K562 (cell line): ENCODE measurements around the gene COQ8A. TPM values are rescaled to one million over a fixed set of nuclear protein-coding genes. Genes with fewer than 3 reads are reported as not detected.

Experiments
- ATAC-seq: fragments of 200-7000 bp; cut with Tn5 transposase; 3 replicates; pipeline ENCODE4 v1.9.1; 2020; ENCODE audit warnings: moderate library complexity
- BruUV-seq: library from RNA; stranded (reverse); fragments of 400-500 nt; replicated peaks from 2 replicates; lab custom pipeline; 2021; lab: Mats Ljungman, UMichigan
- CTCF ChIA-PET: fragments of 300-600 bp; formaldehyde crosslinking; extraction: SDS; loops from one replicate; lab custom pipeline; 2021; ENCODE audit warnings: low intra/inter-chr PET ratio; lab: Yijun Ruan, JAX
- POLR2A ChIA-PET: fragments of 300-600, 350-650 bp; sonication (Branson Sonifier 250); formaldehyde crosslinking; extraction: SDS; loops from one replicate; lab custom pipeline; 2021; ENCODE audit warnings: antibody characterized with exemption, inconsistent platforms; lab: Yijun Ruan, JAX
- DNase-seq, 4 experiments: peaks; one replicate each; pipeline versions ENCODE4 v3.0.0 to v3.0.0-alpha.2; 2011 to 2018; ENCODE audit warnings: low spot score in 3 of 4, mixed read lengths in 3 of 4; ENCODE audit errors: extremely low read depth in 1 of 4
- FAIRE-seq: peaks from 2 replicates; lab custom pipeline; 2011; peaks lifted over from hg19 to GRCh38; lab: Jason Lieb, UNC
- H2AFZ ChIP-seq: 2 replicates; pipeline ENCODE4 v1.6.0; 2011; ENCODE audit warnings: low read depth, low read length, control low read depth, inconsistent platforms
- H3K27ac ChIP-seq: fragments of 200-600 bp; 3 replicates; pipeline ENCODE4 v1.8.0; 2011; ENCODE audit warnings: low read depth, mild to moderate bottlenecking, control low read depth, inconsistent platforms, low read length, moderate library complexity, mixed read lengths; ENCODE audit errors: extremely low read depth
- H3K27me3 ChIP-seq, 2 experiments: fragments of 300-600 bp in 1 of 2; 2 replicates in 1 of 2; 3 replicates in 1 of 2; pipeline versions ENCODE4 v1.6.0 to v1.8.0; 2011; ENCODE audit warnings: inconsistent platforms in 2 of 2, low read length in 2 of 2, mild to moderate bottlenecking in 1 of 2, mixed read lengths in 1 of 2, moderate library complexity in 1 of 2; ENCODE audit not compliant: control insufficient read depth in 2 of 2, insufficient read depth in 2 of 2
- H3K36me3 ChIP-seq: fragments of 300-600 bp; 3 replicates; pipeline ENCODE4 v1.8.0; 2011; ENCODE audit warnings: mild to moderate bottlenecking, low read length, inconsistent platforms; ENCODE audit not compliant: control insufficient read depth, insufficient read depth
- H3K4me1 ChIP-seq, 2 experiments: fragments of 200-600 bp in 1 of 2; replicated peaks in 1 of 2; 2 replicates in 1 of 2; 3 replicates in 1 of 2; pipeline versions ENCODE4 v1.5.1 to v1.8.0; 2011; ENCODE audit warnings: inconsistent platforms in 2 of 2, low read length in 2 of 2, mild to moderate bottlenecking in 1 of 2, mixed read lengths in 1 of 2, moderate library complexity in 1 of 2; ENCODE audit not compliant: control insufficient read depth in 2 of 2, insufficient read depth in 2 of 2
- H3K4me2 ChIP-seq: 2 replicates; pipeline ENCODE4 v1.6.1; 2011; ENCODE audit warnings: low read length, control low read depth, inconsistent platforms, mixed read lengths; ENCODE audit not compliant: insufficient read depth
- H3K4me3 ChIP-seq: fragments of 200-600 bp; sonication (generic), shearing (Covaris generic); 2 replicates; pipeline ENCODE4 v1.5.1; 2016; ENCODE audit warnings: control low read depth, inconsistent platforms
- H3K79me2 ChIP-seq: fragments of 200-600 bp; 3 replicates; pipeline ENCODE4 v1.8.0; 2011; ENCODE audit warnings: low read length, inconsistent platforms; ENCODE audit not compliant: control insufficient read depth, insufficient read depth
- H3K9ac ChIP-seq, 2 experiments: 2 replicates each; pipeline versions ENCODE4 v1.6.0 to v1.6.1; 2011; ENCODE audit warnings: low read depth in 2 of 2, low read length in 2 of 2, control low read depth in 1 of 2, inconsistent platforms in 1 of 2, mild to moderate bottlenecking in 1 of 2, mixed read lengths in 1 of 2; ENCODE audit not compliant: insufficient read depth in 1 of 2
- H3K9me1 ChIP-seq: one replicate; pipeline ENCODE4 v1.6.0; 2011; ENCODE audit warnings: inconsistent platforms, mild to moderate bottlenecking, low read length, moderate library complexity; ENCODE audit not compliant: control insufficient read depth, insufficient read depth
- H3K9me3 ChIP-seq: replicated peaks from 2 replicates; pipeline ENCODE4 v1.5.1; 2011; ENCODE audit warnings: low read depth, low read length, inconsistent platforms; ENCODE audit not compliant: control insufficient read depth, insufficient read depth
- H4K20me1 ChIP-seq: replicated peaks from 2 replicates; pipeline ENCODE4 v1.6.1; 2011; ENCODE audit warnings: low read length, inconsistent platforms, mixed read lengths; ENCODE audit not compliant: control insufficient read depth, insufficient read depth
- CSDE1 ChIP-seq, 2 experiments: fragments of 450-650 bp; IDR thresholded peaks; 2 replicates each; pipeline ENCODE4 v1.6.1; 2016; ENCODE audit warnings: mild to moderate bottlenecking in 1 of 2
- HBP1 ChIP-seq: fragments of 450-650 bp; formaldehyde crosslinking; IDR thresholded peaks from 2 replicates; pipeline ENCODE4 v1.4.0; 2022; ENCODE audit warnings: missing genetic modification characterization
- IFI16 ChIP-seq: fragments of 250-450 bp; sonication (Bioruptor Pico); IDR thresholded peaks from 2 replicates; pipeline ENCODE4 v2.1.2; 2022; ENCODE audit warnings: mild to moderate bottlenecking, inconsistent platforms
- POLR2B ChIP-seq: fragments of 450-650 bp; IDR thresholded peaks from 2 replicates; pipeline ENCODE4 v1.6.1; 2018; ENCODE audit warnings: low read depth; ENCODE audit not compliant: partially characterized antibody
- PRPF4 ChIP-seq: fragments of 200-400 bp; formaldehyde crosslinking; IDR thresholded peaks from one replicate; pipeline ENCODE4 v1.6.1; 2017; ENCODE audit warnings: low read length, low read depth, mild to moderate bottlenecking; ENCODE audit not compliant: insufficient read depth, poor library complexity, severe bottlenecking
- SRSF1 ChIP-seq: fragments of 200-400 bp; formaldehyde crosslinking; IDR thresholded peaks from 2 replicates; pipeline ENCODE4 v1.6.1; 2017; ENCODE audit warnings: mild to moderate bottlenecking, low read depth, low read length, moderate library complexity
- TFAP4 ChIP-seq: sonication (generic); formaldehyde crosslinking; IDR thresholded peaks from 2 replicates; pipeline ENCODE4 v1.8.0; 2022; ENCODE audit warnings: missing genetic modification reagents, mild to moderate bottlenecking, moderate library complexity, borderline replicate concordance
- TGIF2 ChIP-seq: sonication (generic); formaldehyde crosslinking; IDR thresholded peaks from 2 replicates; pipeline ENCODE4 v1.8.1; 2022; ENCODE audit warnings: mild to moderate bottlenecking, missing genetic modification reagents, moderate library complexity
- ZBTB12 ChIP-seq: fragments of 250-450 bp; sonication (Bioruptor Pico); IDR thresholded peaks from 2 replicates; pipeline ENCODE4 v1.4.0; 2020
- ZEB2 ChIP-seq: fragments of 450-650 bp; IDR thresholded peaks from 2 replicates; pipeline ENCODE4 v1.6.1; 2016
- ZNF707 ChIP-seq: fragments of 250-450 bp; sonication (Bioruptor Pico); conservative IDR thresholded peaks from 2 replicates; pipeline ENCODE4 v1.8.0; 2022; ENCODE audit warnings: inconsistent platforms, mild to moderate bottlenecking, moderate library complexity
- WGBS: fragments of 100-300 bp; shearing (Covaris generic); methylation state at CpG from one replicate; pipeline ENCODE4 v1.1.6; 2016; ENCODE audit warnings: low coverage, mixed read lengths; ENCODE audit not compliant: insufficient coverage; ENCODE audit errors: missing lambda C conversion rate; 5-methylcytosine and 5-hydroxymethylcytosine counted together
- in situ Hi-C: fragments of 300-500 bp; cut with MboI; formaldehyde crosslinking; loops from 4 replicates; pipeline ENCODE4 v1.15.0; 2018; ENCODE audit warnings: inconsistent platforms, mixed read lengths
- intact Hi-C: fragments of 100-400 bp; cut with micrococcal nuclease; formaldehyde crosslinking; loops from 2 replicates; pipeline ENCODE4 v1.14.2; 2022
- polyA plus RNA-seq, 8 experiments: library from polyadenylated mRNA; depleted of rRNA in 4 of 8; stranded (reverse) in 5 of 8; unstranded in 3 of 8; fragments of >200 nt; fragmentation: Nextera tagmentation in 2 of 8; fragmentation: Illumina TruSeq in 1 of 8; extraction: Ambion mirVana in 2 of 8; extraction: Trizol in 1 of 8; gene quantifications; 2 replicates each; pipeline versions ENCODE4 v1.2.1 to v1.2.3, GENCODE V29; 2011 to 2014; ENCODE audit warnings: inconsistent platforms in 1 of 8, missing spikeins in 1 of 8
- total RNA-seq, 7 experiments: library from RNA; depleted of rRNA in 6 of 7; stranded (reverse); fragments of >200 nt in 6 of 7; fragmentation: Illumina TruSeq in 2 of 7; extraction: Trizol in 2 of 7; gene quantifications; 2 replicates each; pipeline versions ENCODE4 v1.2.1 to v1.2.3, GENCODE V29; 2011 to 2021; ENCODE audit warnings: low replicate concordance in 1 of 7
- TF ChIP-seq, protein P1 (sequence below): sonication (generic); formaldehyde crosslinking; IDR thresholded peaks from 2 replicates; pipeline ENCODE4 v1.8.1; 2023; ENCODE audit warnings: mild to moderate bottlenecking, missing genetic modification reagents
- TF ChIP-seq, protein P2 (sequence below): fragments of 250-450 bp; sonication (Bioruptor Pico); IDR thresholded peaks from 2 replicates; pipeline ENCODE4 v1.8.0; 2022; ENCODE audit warnings: inconsistent platforms

COQ8A gene
- total and polyA plus RNA-seq, 9 of the 15 experiments (the other 6 are each of a cell fraction or from before 2014, with no cell fraction given) = 2.6 to 54.3 (median 32.4) TPM

- TF ChIP-seq, protein P1, sequence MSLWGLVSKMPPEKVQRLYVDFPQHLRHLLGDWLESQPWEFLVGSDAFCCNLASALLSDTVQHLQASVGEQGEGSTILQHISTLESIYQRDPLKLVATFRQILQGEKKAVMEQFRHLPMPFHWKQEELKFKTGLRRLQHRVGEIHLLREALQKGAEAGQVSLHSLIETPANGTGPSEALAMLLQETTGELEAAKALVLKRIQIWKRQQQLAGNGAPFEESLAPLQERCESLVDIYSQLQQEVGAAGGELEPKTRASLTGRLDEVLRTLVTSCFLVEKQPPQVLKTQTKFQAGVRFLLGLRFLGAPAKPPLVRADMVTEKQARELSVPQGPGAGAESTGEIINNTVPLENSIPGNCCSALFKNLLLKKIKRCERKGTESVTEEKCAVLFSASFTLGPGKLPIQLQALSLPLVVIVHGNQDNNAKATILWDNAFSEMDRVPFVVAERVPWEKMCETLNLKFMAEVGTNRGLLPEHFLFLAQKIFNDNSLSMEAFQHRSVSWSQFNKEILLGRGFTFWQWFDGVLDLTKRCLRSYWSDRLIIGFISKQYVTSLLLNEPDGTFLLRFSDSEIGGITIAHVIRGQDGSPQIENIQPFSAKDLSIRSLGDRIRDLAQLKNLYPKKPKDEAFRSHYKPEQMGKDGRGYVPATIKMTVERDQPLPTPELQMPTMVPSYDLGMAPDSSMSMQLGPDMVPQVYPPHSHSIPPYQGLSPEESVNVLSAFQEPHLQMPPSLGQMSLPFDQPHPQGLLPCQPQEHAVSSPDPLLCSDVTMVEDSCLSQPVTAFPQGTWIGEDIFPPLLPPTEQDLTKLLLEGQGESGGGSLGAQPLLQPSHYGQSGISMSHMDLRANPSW = no peak
- TF ChIP-seq TFAP4 (CRISPR knock-in tag) (no peak), ZEB2 (no peak), HBP1 (no peak), CSDE1 (IDR thresholded peaks at IDR 0.05) (no peak)
- TF ChIP-seq, all 486 proteins: peak for 0
Observed at GRCh38 chr1:226971765-226972164, 31.7 kb downstream of the COQ8A start (continued).

DNA sequence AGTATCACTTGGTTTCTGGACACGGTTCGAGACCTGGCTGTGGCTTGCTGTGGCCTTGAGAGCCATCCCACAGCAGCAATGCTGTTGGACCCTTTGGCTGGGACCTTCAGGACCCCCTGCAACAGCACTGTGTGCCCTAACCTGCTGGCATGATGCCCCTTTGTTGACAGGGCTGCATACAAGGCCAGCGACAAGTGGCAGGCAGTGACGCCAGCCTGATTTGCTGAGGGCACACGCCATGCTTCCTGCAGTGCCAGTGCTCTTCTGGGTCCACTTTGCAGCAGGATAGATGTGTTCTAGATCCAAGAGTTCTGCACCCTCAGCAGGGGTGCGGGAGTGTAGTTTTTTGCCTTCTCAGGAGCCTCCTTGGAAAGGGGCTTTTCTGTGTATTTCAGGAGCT is 32.8 kb downstream of the COQ8A start:
- Histone ChIP-seq H3K9ac (peak overlapping the region in 1 of 2 experiments; percentile 74; a peak in 2 of 4 replicates), H3K4me2 (no peak overlapping the region), H3K9me3 (no peaks in the 10 kb centered on the region), H3K4me3 (no peak overlapping the region), H2AFZ (no peak overlapping the region), H4K20me1 (no peaks in the 10 kb centered on the region; the same call in 1 of the 2 replicates), H3K27ac (no peak overlapping the region), H3K36me3 (peaks cover 8% of the 10 kb centered on the region; the same call in 2 of the 3 replicates), H3K79me2 (no peaks in the 10 kb centered on the region), H3K27me3 (no peaks in the 10 kb centered on the region), H3K4me1 (peaks cover 0 to 6% of the 10 kb centered on the region in 2 experiments; a peak in 1 of 5 replicates), H3K9me1 (no peaks in the 10 kb centered on the region)
- ChIA-PET POLR2A (interaction anchor here (0.8 kb wide), 1 partner anchor 37 kb away, joined by 3 read pairs; no protein-coding TSS in a partner anchor), CTCF (no interaction called here)
- no peak for DNase-seq
- intact Hi-C loops (no loop called here), in situ Hi-C loops (no loop called here)
- no TSS peak for BruUV-seq
- ATAC-seq = no peak
- no peak for FAIRE-seq
- 88% methylated on average over 6 of the region's 6 CpGs for WGBS
- TF ChIP-seq POLR2B (no peak), ZNF707 (no peak), PRPF4 (no peak), TGIF2 (no peak), SRSF1 (no peak), CSDE1 (IDR thresholded peaks at IDR 0.05) (no peak), ZBTB12 (CRISPR knock-in tag) (no peak), IFI16 (no peak)
- TF ChIP-seq, protein P2, sequence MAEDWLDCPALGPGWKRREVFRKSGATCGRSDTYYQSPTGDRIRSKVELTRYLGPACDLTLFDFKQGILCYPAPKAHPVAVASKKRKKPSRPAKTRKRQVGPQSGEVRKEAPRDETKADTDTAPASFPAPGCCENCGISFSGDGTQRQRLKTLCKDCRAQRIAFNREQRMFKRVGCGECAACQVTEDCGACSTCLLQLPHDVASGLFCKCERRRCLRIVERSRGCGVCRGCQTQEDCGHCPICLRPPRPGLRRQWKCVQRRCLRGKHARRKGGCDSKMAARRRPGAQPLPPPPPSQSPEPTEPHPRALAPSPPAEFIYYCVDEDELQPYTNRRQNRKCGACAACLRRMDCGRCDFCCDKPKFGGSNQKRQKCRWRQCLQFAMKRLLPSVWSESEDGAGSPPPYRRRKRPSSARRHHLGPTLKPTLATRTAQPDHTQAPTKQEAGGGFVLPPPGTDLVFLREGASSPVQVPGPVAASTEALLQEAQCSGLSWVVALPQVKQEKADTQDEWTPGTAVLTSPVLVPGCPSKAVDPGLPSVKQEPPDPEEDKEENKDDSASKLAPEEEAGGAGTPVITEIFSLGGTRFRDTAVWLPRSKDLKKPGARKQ (CRISPR knock-in tag) = no peak
